ENCODE data around the gene RPL10A.
A peak's percentile ranks its signal among the peaks of the same experiment; 100 is the strongest.

The RPL10A gene

GRCh38 chr6:35489995-35490791 lies 22.0 kb downstream of the RPL10A start:
- TF ChIP-seq CTCF (IDR thresholded peaks at IDR 0.05; ENCODE audit: low read depth, low read length, missing control alignments) = no peak
- no peak for DNase-seq (ENCODE audit: low read depth)
- in situ Hi-C loops (cut with HindIII; ENCODE audit: low sequenced_read_pairs) = no loop called here
- peak overlapping the region; percentile 1 for H3K4me3 ChIP-seq (ENCODE audit: low read depth, low read length)

GRCh38 chr6:35490821-35491557 lies 22.8 kb downstream of the RPL10A start:
- no peak overlapping the region for H3K4me3 ChIP-seq (ENCODE audit: low read depth, low read length)
- TF ChIP-seq CTCF (IDR thresholded peaks at IDR 0.05; ENCODE audit: low read depth, low read length, missing control alignments) = no peak
- in situ Hi-C loops (cut with HindIII; ENCODE audit: low sequenced_read_pairs) = no loop called here
- no peak for DNase-seq (ENCODE audit: low read depth)

GRCh38 chr6:35491558-35492257 lies 23.5 kb downstream of the RPL10A start:
- in situ Hi-C loops (cut with HindIII; ENCODE audit: low sequenced_read_pairs) = no loop called here
- no peak overlapping the region for H3K4me3 ChIP-seq (ENCODE audit: low read depth, low read length)
- no peak for TF ChIP-seq CTCF (IDR thresholded peaks at IDR 0.05; ENCODE audit: low read depth, low read length, missing control alignments)
- DNase-seq (ENCODE audit: low read depth) = no peak

GRCh38 chr6:35492258-35492973 lies 24.2 kb downstream of the RPL10A start:
- no peak for DNase-seq (ENCODE audit: low read depth)
- no peak for TF ChIP-seq CTCF (IDR thresholded peaks at IDR 0.05; ENCODE audit: low read depth, low read length, missing control alignments)
- H3K4me3 ChIP-seq (ENCODE audit: low read depth, low read length) = no peak overlapping the region
- in situ Hi-C loops (cut with HindIII; ENCODE audit: low sequenced_read_pairs) = no loop called here

- TF ChIP-seq CTCF (IDR thresholded peaks at IDR 0.05; ENCODE audit: low read depth, low read length, missing control alignments) = no peak
- in situ Hi-C loops (cut with HindIII; ENCODE audit: low sequenced_read_pairs) = no loop called here
- H3K4me3 ChIP-seq (ENCODE audit: low read depth, low read length) = no peak overlapping the region
- no peak for DNase-seq (ENCODE audit: low read depth)
Measured at GRCh38 chr6:35492974-35493284, 24.7 kb downstream of the RPL10A start.
